Pancreas (tissue), 10 donors: ENCODE data around the gene DNAAF5. TPM values are rescaled to one million over a fixed set of nuclear protein-coding genes. Genes with fewer than 3 reads are reported as not detected.
A peak's percentile ranks its signal among the peaks of the same experiment; 100 is the strongest.

Source experiments
- ATAC-seq, 4 donors: fragments of 200-7000 bp; cut with Tn5 transposase; one replicate each; pipeline versions ENCODE4 v1.8.0 to v1.9.1; 2020; ENCODE audit warnings: mild to moderate bottlenecking in 4 of 4, moderate library complexity in 4 of 4
- DNase-seq, 6 donors: peaks; one replicate each; pipeline ENCODE4 v3.0.0-alpha.2; 2020
- FAIRE-seq: peaks from 2 replicates; lab custom pipeline; 2012; peaks lifted over from hg19 to GRCh38; lab: Jason Lieb, UNC
- H3K27ac ChIP-seq, 4 donors: fragments of 200-600 bp; sonication (generic); 1 replicate in 3 of 4; 2 replicates in 1 of 4; pipeline versions ENCODE4 v1.5.0 to v1.8.0; 2020
- H3K27me3 ChIP-seq, 4 donors: fragments of 200-600 bp; one replicate each; pipeline ENCODE4 v1.8.0; 2021
- H3K36me3 ChIP-seq, 3 donors: fragments of 200-600 bp; sonication (generic) in 1 of 3; one replicate each; pipeline versions ENCODE4 v1.5.0 to v1.8.0; 2020 to 2021
- H3K4me1 ChIP-seq, 3 donors: fragments of 200-600 bp; one replicate each; pipeline ENCODE4 v1.8.0; 2021
- H3K4me3 ChIP-seq, 4 donors: fragments of 200-600 bp; sonication (generic) in 2 of 4; one replicate each; pipeline versions ENCODE4 v1.5.0 to v1.8.0; 2020 to 2021
- H3K9me3 ChIP-seq, 4 donors: fragments of 200-600 bp; one replicate each; pipeline ENCODE4 v1.8.0; 2021
- CTCF ChIP-seq, 4 donors: fragments of 200-600 bp; sonication (generic) in 3 of 4; IDR thresholded peaks; one replicate each; pipeline versions ENCODE4 v1.5.0 to v1.8.0; 2021; ENCODE audit warnings: antibody characterized with exemption in 4 of 4
- WGBS, 2 donors: extraction: QIAGEN DNeasy Blood & Tissue Kit; methylation state at CpG; one replicate each; pipeline ENCODE4 v1.1.7; 2013; 5-methylcytosine and 5-hydroxymethylcytosine counted together
- intact Hi-C, 3 donors: fragments of 100-400 bp; cut with DNase I; formaldehyde crosslinking; loops; one replicate each; pipeline versions ENCODE4 v1.11.1 to v1.14.2; 2022
- polyA plus RNA-seq, 2 donors: library from polyadenylated mRNA; stranded (reverse); fragments of 200-250 nt; gene quantifications; one replicate each; pipeline ENCODE4 v1.2.3, GENCODE V29; 2013
- total RNA-seq, 6 donors: library from RNA; stranded (reverse); fragmentation: NEBNext Ultra II Directional in 4 of 6; extraction: Animal tissue kit (Norgen Biotek cat#: 25700) in 4 of 6; gene quantifications; one replicate each; pipeline versions ENCODE4 v1.2.1 to v1.2.4, GENCODE V29; 2021 to 2023
- donor health status: healthy with polysubstance abuse.
- donor health status: DM: no; HTN: no; CAD: no; lungs with moderate emphysema.
- donor health status: DM: no; HTN: no; CAD: no.
- donor health status: control.
- donor health status: control.
- donor health status: Bipolar disorder and iron deficiency.
- donor health status: DM: yes; HTN: yes; CAD: no.
- donor health status: DM: no; HTN: no; CAD: no.
- donor health status: DM: no; HTN: no; CAD: no.
- donor health status: DM: yes; HTN: yes; CAD: no.

The DNAAF5 gene
- total and polyA plus RNA-seq, 8 donors = 7.7 to 16.6 (median 11.8) TPM

- WGBS, 2 donors = 95 to 96% methylated on average over 11 of the region's 11 CpGs
- intact Hi-C loops = no loop called here
- DNase-seq = peak in 1 of 6 donors; percentile 34
- no peaks in the 10 kb centered on the region for H3K27me3 ChIP-seq
- FAIRE-seq = no peak
- H3K9me3 ChIP-seq = no peaks in the 10 kb centered on the region
- no peak for ATAC-seq
- TF ChIP-seq CTCF (IDR thresholded peaks at IDR 0.05) = no peak
- no peaks in the 10 kb centered on the region for H3K4me1 ChIP-seq
- H3K36me3 ChIP-seq = peaks cover 1 to 52% (median 29%) of the 10 kb centered on the region in 3 donors
- H3K27ac ChIP-seq = no peak overlapping the region
- H3K4me3 ChIP-seq = no peak overlapping the region
These were observed 35.1 kb downstream of the DNAAF5 start for GRCh38 chr7:761631-762030.

DNA sequence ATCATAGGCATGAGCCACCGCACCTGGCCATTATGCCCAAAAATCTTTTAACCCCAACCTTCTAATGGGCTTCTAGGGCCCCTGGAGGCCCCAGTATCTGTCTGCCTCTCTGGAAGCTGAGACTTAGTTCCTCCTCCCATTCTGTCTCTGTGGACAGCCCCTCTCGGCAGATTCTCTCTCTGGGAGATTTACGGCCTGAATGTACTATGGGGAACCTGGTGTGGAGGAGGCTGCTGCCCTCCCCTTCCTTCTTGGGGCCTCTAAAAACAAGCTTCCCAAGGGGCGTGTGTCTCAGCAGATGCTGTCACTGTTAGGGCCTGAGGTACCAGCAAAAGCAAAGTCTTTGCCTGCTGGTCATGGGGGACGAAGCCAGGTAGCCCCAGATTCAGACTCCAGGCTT, 36.4 kb downstream of the DNAAF5 start:
- ATAC-seq (no peak), DNase-seq (peak in 2 of 6 donors; percentile 6 to 9), FAIRE-seq (no peak)
- Histone ChIP-seq H3K4me1 (no peaks in the 10 kb centered on the region), H3K27ac (no peak overlapping the region), H3K9me3 (no peaks in the 10 kb centered on the region), H3K27me3 (no peaks in the 10 kb centered on the region), H3K36me3 (peaks cover 0 to 40% (median 19%) of the 10 kb centered on the region in 3 donors), H3K4me3 (no peak overlapping the region)
- WGBS, 2 donors = 92 to 94% methylated on average over 5 of the region's 5 CpGs
- intact Hi-C loops = no loop called here
- TF ChIP-seq CTCF (IDR thresholded peaks at IDR 0.05) = no peak

GRCh38 chr7:763762-764161, 37.3 kb downstream of the DNAAF5 start:
- Histone ChIP-seq H3K27ac (no peak overlapping the region), H3K36me3 (peaks cover 0 to 31% (median 19%) of the 10 kb centered on the region in 3 donors), H3K4me3 (no peak overlapping the region), H3K27me3 (no peaks in the 10 kb centered on the region), H3K9me3 (no peaks in the 10 kb centered on the region), H3K4me1 (no peaks in the 10 kb centered on the region)
- 94 to 96% methylated on average over 19 of the region's 19 CpGs for WGBS, 2 donors
- intact Hi-C loops = no loop called here
- no peak for FAIRE-seq
- DNase-seq = peak in 1 of 6 donors; percentile 21
- no peak for TF ChIP-seq CTCF (IDR thresholded peaks at IDR 0.05)
- no peak for ATAC-seq

DNA sequence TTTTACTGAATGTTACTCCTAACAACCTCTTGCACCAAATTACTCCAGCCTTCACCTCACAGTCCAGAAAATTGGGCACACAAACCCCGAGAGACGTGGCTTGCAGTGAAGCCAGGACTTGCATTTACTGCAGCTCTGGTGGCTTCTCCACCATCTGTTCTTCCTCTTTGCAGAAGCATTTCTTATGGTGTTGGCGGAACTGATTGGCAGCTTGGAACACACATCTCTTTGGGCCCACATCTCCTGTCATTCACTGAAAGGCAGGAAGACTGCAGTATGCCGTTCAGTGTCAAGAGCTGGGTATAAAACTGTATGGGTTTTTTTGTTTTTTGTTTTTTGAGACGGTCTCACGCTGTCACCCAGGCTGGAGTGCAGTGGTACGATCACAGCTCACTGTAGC, 38.9 kb downstream of the DNAAF5 start:
- TF ChIP-seq CTCF (IDR thresholded peaks at IDR 0.05) = no peak
- intact Hi-C loops = no loop called here
- Histone ChIP-seq H3K27ac (no peak overlapping the region), H3K27me3 (no peaks in the 10 kb centered on the region), H3K4me1 (peaks cover 2 to 4% (median 3%) of the 10 kb centered on the region in 3 donors), H3K4me3 (no peak overlapping the region), H3K9me3 (no peaks in the 10 kb centered on the region), H3K36me3 (peaks cover 0 to 31% (median 19%) of the 10 kb centered on the region in 3 donors)
- DNase-seq = no peak
- WGBS, 2 donors = 95 to 96% methylated on average over 7 of the region's 7 CpGs
- ATAC-seq = no peak
- FAIRE-seq = no peak

- intact Hi-C loops = no loop called here
- no peaks in the 10 kb centered on the region for H3K9me3 ChIP-seq
- FAIRE-seq = no peak
- WGBS, 2 donors = 88 to 90% methylated on average over 21 of the region's 21 CpGs
- H3K27ac ChIP-seq = no peak overlapping the region
- no peak overlapping the region for H3K4me3 ChIP-seq
- H3K4me1 ChIP-seq = peaks cover 20 to 23% (median 21%) of the 10 kb centered on the region in 3 donors
- peaks cover 0 to 31% (median 17%) of the 10 kb centered on the region in 3 donors for H3K36me3 ChIP-seq
- no peaks in the 10 kb centered on the region for H3K27me3 ChIP-seq
- no peak for DNase-seq
- no peak for TF ChIP-seq CTCF (IDR thresholded peaks at IDR 0.05)
- no peak for ATAC-seq
These were observed 41.1 kb downstream of the DNAAF5 start for GRCh38 chr7:767580-767940.
